Measurements from ENCODE around the gene HOXA13.

The HOXA13 gene

GRCh38 chr7:27212497-27213432 lies 12.9 kb upstream of the HOXA13 start:
- H3K36me3 ChIP-seq (ENCODE audit: control insufficient read depth, insufficient read depth, low read length, severe bottlenecking) = no peaks in the 10 kb centered on the region
- H3K9ac ChIP-seq (ENCODE audit: low read length) = no peak overlapping the region
- no peak for DNase-seq (ENCODE audit: low read depth)
- H3K27me3 ChIP-seq (replicated peaks; ENCODE audit: control insufficient read depth, insufficient read depth, low read length) = peaks cover 65% of the 10 kb centered on the region
- no peak overlapping the region for H3K4me3 ChIP-seq (ENCODE audit: low read length)
- no peaks in the 10 kb centered on the region for H3K9me3 ChIP-seq (ENCODE audit: control insufficient read depth, low read length)
- H3K4me1 ChIP-seq (ENCODE audit: control insufficient read depth, insufficient read depth, low read length) = peaks cover 8% of the 10 kb centered on the region

GRCh38 chr7:27211764-27212204 lies 11.9 kb upstream of the HOXA13 start:
- Histone ChIP-seq H3K4me3 (ENCODE audit: low read length) (no peak overlapping the region), H3K4me1 (ENCODE audit: control insufficient read depth, insufficient read depth, low read length) (peaks cover 8% of the 10 kb centered on the region), H3K36me3 (ENCODE audit: control insufficient read depth, insufficient read depth, low read length, severe bottlenecking) (no peaks in the 10 kb centered on the region), H3K9ac (ENCODE audit: low read length) (no peak overlapping the region), H3K9me3 (ENCODE audit: control insufficient read depth, low read length) (no peaks in the 10 kb centered on the region), H3K27me3 (replicated peaks; ENCODE audit: control insufficient read depth, insufficient read depth, low read length) (peaks cover 71% of the 10 kb centered on the region)
- no peak for DNase-seq (ENCODE audit: low read depth)

GRCh38 chr7:27211084-27211446 lies 11.2 kb upstream of the HOXA13 start:
- H3K27me3 ChIP-seq (replicated peaks; ENCODE audit: control insufficient read depth, insufficient read depth, low read length) = peaks cover 71% of the 10 kb centered on the region

GRCh38 chr7:27210441-27211083 lies 10.7 kb upstream of the HOXA13 start:
- H3K4me3 ChIP-seq (ENCODE audit: low read length) = peak overlapping the region; percentile 77
- H3K27me3 ChIP-seq (replicated peaks; ENCODE audit: control insufficient read depth, insufficient read depth, low read length) = peaks cover 71% of the 10 kb centered on the region
- H3K36me3 ChIP-seq (ENCODE audit: control insufficient read depth, insufficient read depth, low read length, severe bottlenecking) = no peaks in the 10 kb centered on the region
- peaks cover 10% of the 10 kb centered on the region for H3K4me1 ChIP-seq (ENCODE audit: control insufficient read depth, insufficient read depth, low read length)
- no peaks in the 10 kb centered on the region for H3K9me3 ChIP-seq (ENCODE audit: control insufficient read depth, low read length)
- H3K9ac ChIP-seq (ENCODE audit: low read length) = peak overlapping the region; percentile 48
- DNase-seq (ENCODE audit: low read depth) = peak; percentile 78

More at GRCh38 chr7:27211084-27211446, 11.2 kb upstream of the HOXA13 start:
- DNase-seq (ENCODE audit: low read depth) = no peak
- Histone ChIP-seq H3K36me3 (ENCODE audit: control insufficient read depth, insufficient read depth, low read length, severe bottlenecking) (no peaks in the 10 kb centered on the region), H3K9me3 (ENCODE audit: control insufficient read depth, low read length) (no peaks in the 10 kb centered on the region), H3K4me1 (ENCODE audit: control insufficient read depth, insufficient read depth, low read length) (peaks cover 8% of the 10 kb centered on the region), H3K9ac (ENCODE audit: low read length) (no peak overlapping the region), H3K4me3 (ENCODE audit: low read length) (no peak overlapping the region)

GRCh38 chr7:27209933-27210440 lies 10.1 kb upstream of the HOXA13 start:
- H3K4me1 ChIP-seq (ENCODE audit: control insufficient read depth, insufficient read depth, low read length) = peaks cover 14% of the 10 kb centered on the region
- no peak for DNase-seq (ENCODE audit: low read depth)
- peaks cover 73% of the 10 kb centered on the region for H3K27me3 ChIP-seq (replicated peaks; ENCODE audit: control insufficient read depth, insufficient read depth, low read length)
- no peak overlapping the region for H3K4me3 ChIP-seq (ENCODE audit: low read length)
- no peaks in the 10 kb centered on the region for H3K36me3 ChIP-seq (ENCODE audit: control insufficient read depth, insufficient read depth, low read length, severe bottlenecking)
- no peak overlapping the region for H3K9ac ChIP-seq (ENCODE audit: low read length)
- H3K9me3 ChIP-seq (ENCODE audit: control insufficient read depth, low read length) = no peaks in the 10 kb centered on the region

GRCh38 chr7:27208998-27209397 lies 9.1 kb upstream of the HOXA13 start:
- no peak for DNase-seq (ENCODE audit: low read depth)
- H3K27me3 ChIP-seq (replicated peaks; ENCODE audit: control insufficient read depth, insufficient read depth, low read length) = peaks cover 80% of the 10 kb centered on the region

GRCh38 chr7:27207348-27207985 lies 7.6 kb upstream of the HOXA13 start:
- no peak overlapping the region for H3K9ac ChIP-seq (ENCODE audit: low read length)
- no peaks in the 10 kb centered on the region for H3K36me3 ChIP-seq (ENCODE audit: control insufficient read depth, insufficient read depth, low read length, severe bottlenecking)
- no peak for DNase-seq (ENCODE audit: low read depth)
- H3K4me1 ChIP-seq (ENCODE audit: control insufficient read depth, insufficient read depth, low read length) = peaks cover 14% of the 10 kb centered on the region
- H3K27me3 ChIP-seq (replicated peaks; ENCODE audit: control insufficient read depth, insufficient read depth, low read length) = peaks cover 82% of the 10 kb centered on the region
- no peaks in the 10 kb centered on the region for H3K9me3 ChIP-seq (ENCODE audit: control insufficient read depth, low read length)
- H3K4me3 ChIP-seq (ENCODE audit: low read length) = no peak overlapping the region

More at GRCh38 chr7:27208998-27209397, 9.1 kb upstream of the HOXA13 start:
- peaks cover 14% of the 10 kb centered on the region for H3K4me1 ChIP-seq (ENCODE audit: control insufficient read depth, insufficient read depth, low read length)
- no peaks in the 10 kb centered on the region for H3K36me3 ChIP-seq (ENCODE audit: control insufficient read depth, insufficient read depth, low read length, severe bottlenecking)
- H3K9ac ChIP-seq (ENCODE audit: low read length) = no peak overlapping the region
- no peak overlapping the region for H3K4me3 ChIP-seq (ENCODE audit: low read length)
- no peaks in the 10 kb centered on the region for H3K9me3 ChIP-seq (ENCODE audit: control insufficient read depth, low read length)

- Histone ChIP-seq H3K9me3 (ENCODE audit: control insufficient read depth, low read length) (no peaks in the 10 kb centered on the region), H3K4me1 (ENCODE audit: control insufficient read depth, insufficient read depth, low read length) (peaks cover 8% of the 10 kb centered on the region), H3K4me3 (ENCODE audit: low read length) (peak overlapping the region; percentile 67), H3K27me3 (replicated peaks; ENCODE audit: control insufficient read depth, insufficient read depth, low read length) (peaks cover 82% of the 10 kb centered on the region), H3K9ac (ENCODE audit: low read length) (no peak overlapping the region), H3K36me3 (ENCODE audit: control insufficient read depth, insufficient read depth, low read length, severe bottlenecking) (no peaks in the 10 kb centered on the region)
- no peak for DNase-seq (ENCODE audit: low read depth)
These were observed 5.7 kb upstream of the HOXA13 start for GRCh38 chr7:27205325-27206280.

GRCh38 chr7:27204851-27205322 lies 5.0 kb upstream of the HOXA13 start:
- H3K9me3 ChIP-seq (ENCODE audit: control insufficient read depth, low read length) = no peaks in the 10 kb centered on the region
- peaks cover 81% of the 10 kb centered on the region for H3K27me3 ChIP-seq (replicated peaks; ENCODE audit: control insufficient read depth, insufficient read depth, low read length)
- peaks cover 6% of the 10 kb centered on the region for H3K4me1 ChIP-seq (ENCODE audit: control insufficient read depth, insufficient read depth, low read length)
- no peak overlapping the region for H3K9ac ChIP-seq (ENCODE audit: low read length)
- DNase-seq (ENCODE audit: low read depth) = no peak
- no peaks in the 10 kb centered on the region for H3K36me3 ChIP-seq (ENCODE audit: control insufficient read depth, insufficient read depth, low read length, severe bottlenecking)
- H3K4me3 ChIP-seq (ENCODE audit: low read length) = peak overlapping the region; percentile 67

- Histone ChIP-seq H3K4me1 (ENCODE audit: control insufficient read depth, insufficient read depth, low read length) (peaks cover 6% of the 10 kb centered on the region), H3K27me3 (replicated peaks; ENCODE audit: control insufficient read depth, insufficient read depth, low read length) (peaks cover 80% of the 10 kb centered on the region), H3K9me3 (ENCODE audit: control insufficient read depth, low read length) (no peaks in the 10 kb centered on the region), H3K4me3 (ENCODE audit: low read length) (no peak overlapping the region), H3K9ac (ENCODE audit: low read length) (no peak overlapping the region), H3K36me3 (ENCODE audit: control insufficient read depth, insufficient read depth, low read length, severe bottlenecking) (no peaks in the 10 kb centered on the region)
- no peak for DNase-seq (ENCODE audit: low read depth)
These were observed 4.2 kb upstream of the HOXA13 start for GRCh38 chr7:27203964-27204594.
